22Rv1 (cell line): ENCODE results near the gene CAMKK1.

Experiments used
- CTCF ChIP-seq: fragments of 450-650 bp; IDR thresholded peaks from 2 replicates; pipeline ENCODE4 v1.5.1; 2017; ENCODE audit warnings: mild to moderate bottlenecking
- ZFX ChIP-seq: fragments of 450-650 bp; IDR thresholded peaks from 2 replicates; pipeline ENCODE4 v1.6.1; 2017; ENCODE audit warnings: antibody characterized with exemption, borderline replicate concordance

- TF ChIP-seq CTCF (no peak), ZFX (no peak)
These were observed 45.6 kb downstream of the CAMKK1 start for GRCh38 chr17:3847165-3847670.
